Testis (tissue), 3 donors: ENCODE measurements around the gene SH3BP2. TPM values are rescaled to one million over a fixed set of nuclear protein-coding genes. Genes with fewer than 3 reads are reported as not detected.

Experiments
- DNase-seq: peaks from one replicate; pipeline ENCODE4 v3.0.0-alpha.2; 2019
- H3K27ac ChIP-seq, 2 donors: fragments of 200-600 bp; sonication (generic); one replicate each; pipeline ENCODE4 v1.5.1; 2019
- H3K27me3 ChIP-seq: fragments of 200-600 bp; sonication (generic); one replicate; pipeline ENCODE4 v1.5.1; 2019
- H3K36me3 ChIP-seq: fragments of 200-600 bp; sonication (generic); one replicate; pipeline ENCODE4 v1.5.1; 2017; ENCODE audit warnings: low read depth; ENCODE audit errors: missing control alignments
- H3K4me1 ChIP-seq: fragments of 200-600 bp; sonication (generic); one replicate; pipeline ENCODE4 v1.5.1; 2019
- H3K4me3 ChIP-seq, 2 donors: fragments of 200-600 bp; sonication (generic); one replicate each; pipeline ENCODE4 v1.5.1; 2017 to 2019
- H3K9me3 ChIP-seq: fragments of 200-600 bp; sonication (generic); one replicate; pipeline ENCODE4 v1.5.1; 2017
- CTCF ChIP-seq, 3 experiments: fragments of 450-650 bp in 2 of 3; fragments of 200-600 bp in 1 of 3; sonication (generic) in 1 of 3; IDR thresholded peaks; one replicate each; pipeline ENCODE4 v1.5.1; 2016 to 2019; ENCODE audit warnings: antibody characterized with exemption in 3 of 3, mild to moderate bottlenecking in 2 of 3, moderate library complexity in 1 of 3
- POLR2A ChIP-seq: fragments of 450-650 bp; IDR thresholded peaks from one replicate; pipeline ENCODE4 v1.6.1; 2017; ENCODE audit warnings: antibody characterized with exemption, mild to moderate bottlenecking, moderate library complexity
- WGBS, 2 donors: methylation state at CpG; one replicate each; pipeline ENCODE4 v1.1.5; 2018; 5-methylcytosine and 5-hydroxymethylcytosine counted together
- intact Hi-C: fragments of 100-400 bp; cut with DNase I; formaldehyde crosslinking; loops from one replicate; pipeline ENCODE4 v1.15.1; 2023; ENCODE audit warnings: low total_unique reads
- polyA plus RNA-seq: library from polyadenylated mRNA; stranded (reverse); fragments of 350-450 nt; fragmentation: Illumina TruSeq; extraction: RNeasy Lipid Tissue Mini Kit (QIAGEN cat#74804); gene quantifications from one replicate; pipeline ENCODE4 v1.2.3, GENCODE V29; 2014; ENCODE audit warnings: low read depth, low replicate concordance; ENCODE audit not compliant: insufficient read depth
- total RNA-seq, 2 donors: library from RNA; depleted of rRNA; stranded (reverse); fragments of >200 nt; gene quantifications; one replicate each; pipeline ENCODE4 v1.2.3, GENCODE V29; 2016

Gene SH3BP2
- total and polyA plus RNA-seq, 3 donors from 2014 or later: 26.6 to 47.3 (median 45.0) TPM

DNA sequence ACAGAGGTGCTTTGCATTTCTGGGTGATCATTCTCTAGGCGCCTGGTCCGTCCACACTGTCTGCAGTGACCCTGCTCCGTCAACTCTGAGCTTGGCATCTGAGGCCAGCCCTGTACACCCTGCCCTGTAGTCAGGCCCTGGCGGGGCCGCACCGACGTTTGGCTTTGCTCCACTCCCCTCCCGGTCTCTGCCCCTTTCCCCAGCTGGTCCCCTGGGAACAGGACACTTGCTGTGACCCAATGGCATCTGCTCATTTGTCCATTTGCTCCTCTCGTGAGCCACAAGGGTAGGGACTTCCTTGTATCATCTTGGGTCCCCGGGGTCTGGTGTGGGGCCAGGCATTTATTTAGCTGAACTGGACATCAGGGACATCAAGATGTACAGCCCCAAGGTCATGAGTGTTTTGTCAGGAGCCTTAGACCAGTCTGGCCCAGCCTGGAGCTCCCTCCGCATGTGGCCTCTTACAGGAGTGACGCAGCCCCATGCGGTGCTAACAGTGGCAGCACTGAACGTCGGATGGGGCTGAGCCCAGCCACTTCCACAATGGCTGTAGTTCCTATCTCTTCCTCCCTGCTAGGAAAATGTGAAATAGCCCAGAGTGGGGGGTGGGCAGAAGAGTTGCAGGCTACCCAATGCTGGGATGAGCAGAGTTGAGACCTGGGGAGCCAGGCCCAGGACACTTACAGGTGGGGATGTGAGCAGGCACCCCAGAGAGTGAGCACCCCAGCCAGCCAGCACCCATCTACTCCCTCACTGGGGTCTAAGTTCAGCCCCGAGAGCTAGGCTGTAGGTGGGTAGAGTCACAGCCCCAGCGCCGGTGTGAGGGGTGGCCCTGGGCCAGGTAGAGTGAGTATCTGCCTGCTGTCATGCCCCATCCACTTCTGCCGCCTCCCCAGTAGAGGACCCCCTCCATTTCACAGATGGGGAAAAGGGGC lies 2.0 kb upstream of the SH3BP2 start:
- Histone ChIP-seq H3K9me3 (no peaks in the 10 kb centered on the region), H3K27ac (no peak overlapping the region), H3K4me1 (peaks cover 54% of the 10 kb centered on the region), H3K4me3 (no peak overlapping the region), H3K27me3 (no peaks in the 10 kb centered on the region), H3K36me3 (no peaks in the 10 kb centered on the region)
- WGBS, 2 donors: 53 to 68% methylated on average over 14 to 19 of the region's 19 CpGs
- intact Hi-C loops: no loop called here
- TF ChIP-seq POLR2A (no peak), CTCF (IDR thresholded peaks at IDR 0.05) (no peak)
- DNase-seq: no peak

DNA sequence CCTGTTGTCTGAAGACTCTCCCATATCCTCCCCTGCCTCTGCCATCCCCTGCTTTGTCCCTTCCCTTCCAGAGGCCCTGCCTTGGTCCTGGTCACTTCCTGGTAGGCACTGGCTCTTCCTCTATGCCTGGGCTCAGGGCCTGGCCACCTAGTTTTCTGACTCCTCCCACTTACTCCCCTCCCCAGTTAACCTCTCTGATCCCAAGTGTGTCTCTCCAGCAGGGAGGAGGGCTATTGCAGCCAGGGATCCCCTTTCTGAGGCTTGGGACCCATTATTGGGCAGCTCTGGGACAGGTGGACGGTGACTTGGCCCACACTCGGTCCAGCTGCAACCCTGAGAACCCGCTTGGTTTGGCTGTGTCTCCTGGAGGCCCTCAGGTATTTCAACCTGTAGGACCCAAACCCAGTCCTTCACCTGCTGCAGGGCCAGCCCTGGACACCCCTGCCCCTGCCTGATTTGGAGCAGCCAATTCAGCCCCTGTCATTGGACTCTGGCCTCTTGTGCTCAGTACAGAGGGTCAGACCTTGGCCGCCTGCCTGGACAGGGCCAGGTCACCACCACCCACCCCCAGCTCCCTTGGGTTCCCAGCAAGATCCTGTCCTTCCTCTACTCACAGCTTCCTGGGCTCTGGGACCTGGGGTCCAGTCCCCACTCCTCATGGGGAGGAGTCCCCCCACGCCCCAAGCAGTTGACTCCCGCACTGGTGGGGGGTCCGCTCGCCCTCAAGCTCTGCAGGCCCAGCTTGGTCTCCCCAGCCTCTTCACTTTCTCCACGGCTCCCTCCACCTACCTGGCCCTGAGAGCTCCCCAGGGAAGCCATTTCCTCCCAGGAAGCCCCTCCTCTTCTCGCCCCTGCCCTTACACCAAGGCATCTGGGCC lies 1.1 kb upstream of the SH3BP2 start:
- Histone ChIP-seq H3K9me3 (no peaks in the 10 kb centered on the region), H3K4me3 (no peak overlapping the region), H3K27ac (no peak overlapping the region), H3K36me3 (no peaks in the 10 kb centered on the region), H3K4me1 (peaks cover 62% of the 10 kb centered on the region), H3K27me3 (no peaks in the 10 kb centered on the region)
- no peak for DNase-seq
- intact Hi-C loops: no loop called here
- TF ChIP-seq POLR2A: no peak
- no peak for TF ChIP-seq CTCF (IDR thresholded peaks at IDR 0.05)
- WGBS, 2 donors: 87 to 93% methylated on average over 9 to 10 of the region's 10 CpGs

DNA sequence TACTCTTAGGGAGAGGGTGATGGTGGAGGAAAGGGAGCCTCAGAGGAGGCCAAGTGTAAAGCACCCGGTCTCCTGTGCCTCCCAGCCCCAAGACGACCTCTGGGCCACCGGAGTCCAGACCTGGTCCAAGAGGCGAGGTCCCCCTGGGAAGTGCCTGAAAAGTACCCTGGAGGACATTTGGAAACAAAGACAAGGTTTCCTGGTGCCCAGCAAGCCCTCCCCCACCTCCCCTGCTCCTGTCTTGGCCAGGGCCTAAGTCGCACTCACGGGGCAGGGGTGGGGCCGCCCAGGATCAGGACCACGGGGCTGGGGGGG lies 532 bp upstream of the SH3BP2 start:
- Histone ChIP-seq H3K9me3 (no peaks in the 10 kb centered on the region), H3K27me3 (no peaks in the 10 kb centered on the region), H3K27ac (peak overlapping the region; percentile 55 to 80), H3K4me1 (peaks cover 66% of the 10 kb centered on the region), H3K36me3 (no peaks in the 10 kb centered on the region), H3K4me3 (peak overlapping the region; percentile 36 to 63)
- intact Hi-C loops: no loop called here
- TF ChIP-seq CTCF (IDR thresholded peaks at IDR 0.05) (no peak), POLR2A (no peak)
- 46 to 68% methylated on average over 4 to 8 of the region's 8 CpGs for WGBS, 2 donors
- DNase-seq: no peak

DNA sequence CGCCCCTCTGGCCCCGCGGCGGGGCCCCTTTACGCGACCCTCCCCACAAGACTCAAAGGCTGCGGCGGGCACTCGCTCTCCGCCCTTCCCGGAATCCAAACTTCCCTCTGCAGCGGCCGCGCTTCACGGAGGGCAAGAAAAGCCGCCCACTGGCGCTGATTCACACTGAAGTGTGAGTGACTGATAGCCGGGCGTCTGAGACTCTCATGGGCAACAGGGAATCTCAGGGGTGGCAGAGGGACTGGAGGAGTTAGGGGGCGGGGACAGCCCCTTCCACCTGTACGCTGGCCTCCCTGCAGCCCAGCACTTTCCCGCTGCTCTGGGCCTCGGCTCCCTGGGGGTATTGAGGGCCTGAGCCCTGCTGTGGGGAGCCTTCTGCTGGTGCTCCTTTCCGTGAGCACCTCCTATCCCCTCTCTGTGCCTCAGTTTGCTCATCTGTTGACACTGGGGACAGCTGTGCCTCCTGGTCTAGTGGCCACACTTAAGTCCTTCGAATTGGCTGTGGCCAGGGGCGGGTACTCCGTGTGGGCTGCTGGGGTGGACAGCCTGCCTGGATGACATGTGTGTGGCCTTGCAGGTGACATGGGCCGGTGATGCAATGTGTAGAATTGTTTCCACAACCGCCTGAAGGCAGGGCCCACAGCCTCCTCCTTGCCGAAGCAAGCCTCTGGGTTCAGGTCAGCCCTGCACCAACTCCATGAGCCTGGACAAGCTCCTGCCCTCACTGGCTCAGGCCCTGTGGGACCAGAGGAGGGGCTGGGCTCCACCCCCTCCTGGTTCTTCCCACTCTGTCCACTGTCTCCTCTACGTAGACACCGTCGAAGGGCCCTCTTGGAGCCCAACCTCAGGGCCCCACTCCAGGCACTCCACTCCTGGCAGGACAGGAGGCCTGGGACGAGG lies 951 bp downstream of the SH3BP2 start:
- 21 to 100% methylated on average over 2 to 29 of the region's 34 CpGs for WGBS, 2 donors
- Histone ChIP-seq H3K9me3 (no peaks in the 10 kb centered on the region), H3K4me3 (peak overlapping the region; percentile 63 to 78), H3K27ac (peak overlapping the region; percentile 62 to 80), H3K36me3 (no peaks in the 10 kb centered on the region), H3K27me3 (no peaks in the 10 kb centered on the region), H3K4me1 (peaks cover 66% of the 10 kb centered on the region)
- no peak for TF ChIP-seq POLR2A
- no peak for TF ChIP-seq CTCF (IDR thresholded peaks at IDR 0.05)
- DNase-seq: no peak
- intact Hi-C loops: no loop called here
